ENCODE results near the gene LUC7L. TPM values are rescaled to one million over a fixed set of nuclear protein-coding genes. Genes with fewer than 3 reads are reported as not detected.
"Not testable (repeated sequence)": the region's sequence is repeated elsewhere in the genome, so short reads cannot be mapped to it uniquely, and the experiment has no call there.

LUC7L gene
- total RNA-seq, 1 experiment from 2014 or later = 15.8 TPM

GRCh38 chr16:263182-263774, 34.0 kb upstream of the LUC7L start:
- no peak for DNase-seq (ENCODE audit: low read depth)

GRCh38 chr16:262121-262745, 33.0 kb upstream of the LUC7L start:
- DNase-seq (ENCODE audit: low read depth) = no peak

- no peak for DNase-seq (ENCODE audit: low read depth)
Measured at GRCh38 chr16:261031-261691, 31.9 kb upstream of the LUC7L start.

- DNase-seq (ENCODE audit: low read depth) = no peak
Measured at GRCh38 chr16:260326-260725, 31.1 kb upstream of the LUC7L start.

DNA sequence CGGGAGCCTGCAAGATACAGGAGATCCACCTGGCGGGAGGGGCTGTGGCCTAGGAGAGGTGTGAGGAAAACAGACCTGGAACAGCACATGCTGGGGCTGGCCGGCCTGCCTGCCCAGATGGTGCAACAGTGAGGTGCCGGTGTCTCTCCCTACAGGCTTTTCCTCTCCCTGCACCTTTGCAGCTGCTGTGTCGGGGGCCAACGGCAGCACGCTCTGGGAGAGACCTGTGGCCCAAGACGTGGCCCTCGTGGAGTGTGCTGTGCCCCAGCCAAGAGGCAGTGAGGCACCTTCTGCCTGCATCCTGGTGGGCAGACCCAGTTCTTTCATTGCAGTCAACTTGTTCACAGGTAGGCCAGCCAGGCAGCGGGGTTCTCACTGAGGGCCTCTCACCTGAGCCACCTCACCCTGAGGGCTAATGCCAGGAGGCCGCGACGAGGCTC, 30.6 kb upstream of the LUC7L start:
- no peak for DNase-seq (ENCODE audit: low read depth)

- DNase-seq (ENCODE audit: low read depth) = no peak
Measured at GRCh38 chr16:259226-259625, 30.0 kb upstream of the LUC7L start.

GRCh38 chr16:258091-258490, 28.8 kb upstream of the LUC7L start:
- DNase-seq (ENCODE audit: low read depth) = not testable (repeated sequence)

GRCh38 chr16:255183-255582, 25.9 kb upstream of the LUC7L start:
- DNase-seq (ENCODE audit: low read depth) = no peak

- DNase-seq (ENCODE audit: low read depth) = no peak
Measured at GRCh38 chr16:254461-254860, 25.2 kb upstream of the LUC7L start.

DNA sequence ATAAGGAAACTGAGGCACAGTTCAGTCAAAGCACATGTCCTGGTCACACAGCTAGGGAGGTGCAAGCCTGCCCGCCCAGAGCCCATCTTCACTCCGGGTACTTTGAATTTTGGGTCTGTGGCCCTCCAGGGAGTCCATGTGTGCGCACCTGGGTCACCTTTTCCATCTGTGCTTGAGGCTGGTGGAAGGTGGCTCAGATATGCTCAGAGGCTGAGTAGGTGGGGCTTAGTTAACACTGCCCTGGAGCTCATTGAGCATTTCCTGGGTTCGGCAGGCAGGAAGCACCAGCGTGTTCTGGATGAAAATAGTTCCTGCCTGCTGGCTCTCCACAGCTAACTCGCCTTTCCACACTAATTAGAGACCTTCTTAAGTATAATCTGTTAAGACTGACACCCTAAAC, 24.6 kb upstream of the LUC7L start:
- DNase-seq (ENCODE audit: low read depth) = no peak

DNA sequence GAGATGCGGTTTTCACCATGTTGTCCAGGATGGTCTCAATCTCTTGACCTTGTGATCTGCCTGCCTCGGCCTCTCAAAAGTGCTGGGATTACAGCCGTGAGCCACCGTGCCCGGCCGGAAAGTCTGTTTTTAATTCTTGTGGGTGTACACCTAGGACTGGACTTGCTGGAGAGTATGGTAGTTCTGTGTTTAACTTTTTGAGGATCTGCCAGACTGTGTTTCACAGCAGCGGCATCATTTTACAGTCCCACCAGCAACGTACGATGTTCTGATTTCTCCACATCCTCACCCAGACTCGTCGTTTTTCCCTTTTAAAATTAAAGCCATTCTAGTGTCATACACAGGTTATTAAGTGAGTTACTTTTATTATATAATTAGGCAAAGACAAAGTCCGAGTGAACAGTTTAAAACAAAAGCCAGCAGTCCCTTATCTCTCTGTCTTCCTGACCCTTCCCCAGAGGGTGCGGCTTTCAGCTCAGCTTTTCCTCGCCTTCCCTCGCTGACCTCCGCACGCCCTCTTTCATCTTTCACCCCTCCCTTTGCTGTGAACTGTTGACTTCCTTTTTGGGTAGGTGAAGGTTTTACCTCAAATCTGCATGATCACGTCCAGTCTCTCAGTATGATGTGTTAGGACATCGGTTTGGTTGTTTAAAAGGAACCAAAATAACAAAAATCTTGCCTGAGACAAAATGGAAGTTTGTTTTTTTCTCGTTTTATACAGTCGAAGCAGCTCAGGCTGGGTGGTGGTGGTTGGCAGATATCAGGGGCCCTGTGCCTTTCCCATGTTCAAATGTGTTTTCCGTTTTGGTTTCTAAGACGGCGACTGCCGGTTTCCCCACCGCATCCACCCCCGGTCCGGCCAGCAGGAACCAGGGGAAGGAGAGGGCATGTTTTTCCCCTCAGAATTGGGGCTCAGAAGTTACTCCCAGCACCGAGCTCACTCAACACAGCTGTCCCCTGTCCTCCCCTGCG, 23.4 kb upstream of the LUC7L start:
- DNase-seq (ENCODE audit: low read depth) = no peak

- DNase-seq (ENCODE audit: low read depth) = no peak
Measured at GRCh38 chr16:249431-249830, 20.2 kb upstream of the LUC7L start.

DNA sequence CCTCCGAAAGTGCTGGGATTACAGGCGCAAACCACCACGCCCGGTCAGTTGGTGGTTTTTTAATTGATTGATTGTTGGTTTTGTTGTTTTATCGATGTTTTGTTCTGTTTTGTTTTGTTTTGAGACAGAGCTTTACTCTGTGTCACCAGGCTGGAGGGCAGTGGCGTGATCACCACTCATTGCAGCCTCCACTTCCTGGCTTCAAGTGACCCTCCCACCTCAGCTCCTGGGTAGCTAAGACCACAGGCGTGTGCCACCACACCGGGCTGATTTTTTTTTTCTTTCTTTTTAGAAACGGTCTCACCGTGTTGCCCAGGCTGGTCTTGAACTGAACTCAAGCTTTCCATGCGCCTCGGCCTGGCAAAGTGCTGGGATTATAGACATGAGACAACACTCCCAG, 17.8 kb upstream of the LUC7L start:
- no peak for DNase-seq (ENCODE audit: low read depth)

- no peak for DNase-seq (ENCODE audit: low read depth)
Measured at GRCh38 chr16:245105-245504, 15.9 kb upstream of the LUC7L start.

DNA sequence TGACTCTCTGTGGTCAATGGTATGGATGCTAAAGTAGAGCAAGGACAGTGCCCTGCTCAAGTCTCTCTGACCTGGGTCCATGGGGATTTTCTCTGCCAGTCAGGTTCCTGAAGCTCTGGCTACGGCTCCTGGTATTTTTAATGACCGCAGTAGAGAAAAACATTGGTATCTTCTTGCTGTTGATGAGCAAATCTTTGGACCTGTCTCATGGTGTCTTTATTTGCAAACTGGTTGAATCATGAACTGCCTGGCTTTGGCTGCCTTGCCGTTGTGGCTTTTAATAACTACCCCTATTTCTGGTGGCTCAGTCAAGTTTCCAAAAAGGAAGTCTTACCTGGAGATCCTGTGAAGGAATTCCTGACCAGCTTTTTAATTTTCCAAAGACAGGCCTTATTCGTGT, 14.1 kb upstream of the LUC7L start:
- DNase-seq (ENCODE audit: low read depth) = no peak

DNA sequence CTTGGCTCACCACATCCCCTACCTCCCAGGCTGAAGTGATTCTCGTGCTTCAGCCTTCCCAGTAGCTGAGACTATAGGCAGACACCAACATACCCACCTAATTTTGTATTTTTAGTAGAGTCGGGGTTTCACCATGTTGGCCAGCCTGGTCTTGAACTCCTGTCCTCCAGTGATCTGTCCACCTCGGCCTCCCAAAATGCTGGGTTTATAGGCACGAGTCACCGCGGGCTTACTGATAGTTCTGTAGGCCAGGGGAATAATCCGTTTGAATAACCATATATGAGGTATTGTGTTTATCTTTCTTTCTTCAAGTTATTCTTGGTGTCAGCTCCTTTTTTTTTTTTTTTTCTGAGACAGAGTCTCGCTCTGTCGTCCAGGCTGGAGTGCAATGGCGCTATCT, 13.0 kb upstream of the LUC7L start:
- peak; percentile 18 for DNase-seq (ENCODE audit: low read depth)

- DNase-seq (ENCODE audit: low read depth) = no peak
Measured at GRCh38 chr16:240559-240958, 11.3 kb upstream of the LUC7L start.

DNA sequence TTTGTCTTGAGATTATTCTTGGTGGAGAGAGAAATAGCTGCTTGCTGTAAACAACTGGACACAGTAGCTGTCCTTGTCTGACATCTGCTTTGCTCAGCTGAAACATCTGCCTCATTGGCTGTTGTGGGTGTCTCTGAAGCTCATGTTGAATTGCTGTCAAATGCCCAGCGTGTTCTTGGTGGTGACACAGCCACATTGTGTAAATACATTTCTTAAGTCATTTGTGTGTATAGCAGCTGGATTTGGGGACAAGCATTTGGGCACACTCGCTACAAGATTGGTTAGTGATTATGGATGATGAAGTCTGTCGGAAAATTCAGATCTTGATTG, 10.7 kb upstream of the LUC7L start:
- DNase-seq (ENCODE audit: low read depth) = no peak

DNA sequence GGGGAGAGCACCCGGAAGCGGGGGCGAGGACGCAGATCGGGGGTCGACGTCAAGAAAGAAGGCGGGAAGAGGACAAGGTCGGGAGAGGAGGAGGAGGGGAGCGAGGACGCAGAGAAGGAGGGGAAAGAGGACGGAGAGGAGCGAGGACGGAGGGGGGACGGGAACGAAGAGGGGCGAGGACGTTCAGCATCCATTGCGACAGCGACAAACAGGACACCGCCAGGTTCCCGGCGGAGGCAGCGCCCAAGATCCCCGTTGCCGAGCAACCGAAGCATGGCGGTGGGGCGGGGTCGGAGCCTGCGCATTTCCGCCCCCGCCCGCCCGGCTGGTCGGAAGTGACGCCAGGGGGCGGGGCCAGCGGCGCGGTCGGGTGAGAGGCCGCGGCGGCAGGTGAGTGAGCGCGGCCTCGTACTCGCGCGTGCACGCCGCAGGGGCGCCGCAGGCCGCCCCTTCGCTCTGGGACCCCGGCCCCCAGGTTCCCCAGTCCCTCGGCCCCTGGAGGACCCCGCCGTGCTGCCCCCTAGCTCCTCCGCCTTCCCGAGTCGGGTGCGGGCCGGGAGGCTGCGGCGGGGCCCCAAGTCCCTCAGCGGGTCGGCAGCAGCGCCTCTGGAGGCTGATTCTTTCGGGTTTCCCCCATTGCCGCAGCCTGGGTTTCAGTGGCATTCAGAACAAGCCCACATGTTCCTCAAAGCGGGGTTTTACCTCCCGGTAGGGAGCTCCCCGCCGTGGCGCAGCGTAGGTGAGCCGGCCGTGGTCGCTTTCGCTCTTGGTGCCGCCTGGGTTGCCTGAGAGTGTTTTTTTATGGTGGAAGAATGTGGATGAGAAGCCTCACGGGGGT, 5.4 kb upstream of the LUC7L start, which contains the start of gene FAM234A:
TSS of gene FAM234A (plus strand) at position 354 of the 838 bp plus-strand sequence. CDS start 19,593 bp downstream, outside the sequence.
- peak; percentile 92 for DNase-seq (ENCODE audit: low read depth)

- DNase-seq (ENCODE audit: low read depth) = no peak
Measured at GRCh38 chr16:230949-231348, 1.7 kb upstream of the LUC7L start.

DNA sequence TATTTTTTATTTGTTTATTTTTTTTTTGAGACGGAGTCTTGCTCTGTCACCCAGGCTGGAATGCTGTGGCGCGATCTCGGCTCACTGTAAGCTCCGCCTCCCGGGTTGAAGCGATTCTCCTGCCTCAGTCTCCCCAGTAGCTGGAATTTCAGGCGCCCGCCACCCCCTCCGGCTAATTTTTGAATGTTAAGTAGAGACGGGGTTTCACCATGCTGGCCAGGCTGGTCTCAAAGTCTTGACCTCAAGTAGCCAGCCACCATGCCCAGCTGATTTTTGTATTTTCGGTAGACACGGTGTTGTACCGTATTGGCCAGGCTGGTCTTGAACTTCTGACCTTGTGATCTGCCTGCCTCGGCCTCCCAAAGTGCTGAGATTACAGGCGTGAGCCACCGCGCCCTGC, 1.1 kb upstream of the LUC7L start:
- not testable (repeated sequence) for DNase-seq (ENCODE audit: low read depth)

Measured in M059J (cell line).